SK-MEL-5 (cell line): ENCODE data around the gene ANO6. TPM values are rescaled to one million over a fixed set of nuclear protein-coding genes. Genes with fewer than 3 reads are reported as not detected.
A peak's percentile ranks its signal among the peaks of the same experiment; 100 is the strongest.

Experiments
- DNase-seq: peaks from one replicate; pipeline ENCODE4 v3.0.0-alpha.2; 2016; ENCODE audit warnings: low read depth, low spot score
- in situ Hi-C: cut with HindIII; loops from 2 replicates; pipeline ENCODE4 v1.10.0; 2016; ENCODE audit warnings: low sequenced_read_pairs, high pct_unique_total_duplicates, low pct_unique_long_range_greater_than_20kb
- total RNA-seq: library from RNA; depleted of rRNA; stranded (reverse); fragments of >200 nt; shearing (Covaris generic); gene quantifications from 2 replicates; pipeline ENCODE4 v1.2.3, GENCODE V29; 2014

The ANO6 gene
- total RNA-seq, 1 experiment from 2014 or later, result 30.2 TPM

DNA sequence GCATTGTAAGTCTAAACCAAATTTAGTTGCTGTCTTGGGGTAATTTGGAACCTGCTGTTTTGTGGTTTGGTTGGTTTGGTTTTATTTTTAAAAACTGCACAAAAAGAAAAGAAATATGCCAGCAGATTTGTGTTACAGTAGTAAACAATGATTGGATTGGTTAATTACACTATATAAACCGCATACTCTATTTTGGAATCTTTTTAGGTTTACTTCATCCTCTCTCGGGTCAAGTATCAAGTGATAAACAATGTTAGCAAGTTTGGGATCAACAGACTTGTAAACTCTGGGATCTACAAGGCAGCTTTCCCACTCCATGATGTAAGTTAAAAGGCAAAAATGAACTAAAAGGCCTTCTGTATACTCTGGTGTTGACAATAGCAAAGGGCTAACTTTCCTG, 132.4 kb downstream of the ANO6 start:
- in situ Hi-C loops, result no loop called here
- DNase-seq, result no peak

- no peak for DNase-seq
- in situ Hi-C loops, result no loop called here
Measured at GRCh38 chr12:45348986-45349385, 133.1 kb downstream of the ANO6 start.

GRCh38 chr12:45349916-45350315, 134.0 kb downstream of the ANO6 start:
- in situ Hi-C loops, result no loop called here

GRCh38 chr12:45350861-45351260, 135.0 kb downstream of the ANO6 start:
- in situ Hi-C loops, result no loop called here
- DNase-seq, result no peak

More at GRCh38 chr12:45349916-45350315, 134.0 kb downstream of the ANO6 start:
- no peak for DNase-seq

GRCh38 chr12:45351921-45352670, 136.2 kb downstream of the ANO6 start:
- in situ Hi-C loops, result no loop called here
- no peak for DNase-seq

GRCh38 chr12:45353944-45354343, 138.0 kb downstream of the ANO6 start:
- in situ Hi-C loops, result no loop called here

DNA sequence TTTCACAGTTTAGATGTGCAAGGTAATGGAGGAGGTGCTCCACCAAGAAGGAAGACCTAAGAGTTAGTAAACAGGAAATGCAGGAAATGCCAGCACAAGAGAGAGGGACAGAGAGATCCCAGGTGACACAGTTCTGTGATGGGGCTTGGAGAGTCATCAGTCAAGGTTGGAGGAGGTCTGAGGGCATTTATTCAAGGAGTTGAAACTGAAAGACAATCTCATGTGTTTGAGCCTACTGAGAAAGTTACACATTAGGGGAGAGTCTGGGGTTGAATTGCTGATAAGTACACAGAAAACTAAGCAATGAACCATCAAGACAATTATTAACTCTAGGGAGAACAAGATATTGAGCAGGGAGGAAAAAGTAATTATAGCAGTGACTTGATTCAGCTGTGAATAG, 138.5 kb downstream of the ANO6 start:
- in situ Hi-C loops, result no loop called here
- no peak for DNase-seq

More at GRCh38 chr12:45353944-45354343, 138.0 kb downstream of the ANO6 start:
- DNase-seq, result no peak

GRCh38 chr12:45355730-45356129, 139.8 kb downstream of the ANO6 start:
- in situ Hi-C loops, result no loop called here
- DNase-seq, result no peak

GRCh38 chr12:45356822-45357538, 141.1 kb downstream of the ANO6 start:
- no peak for DNase-seq
- in situ Hi-C loops, result no loop called here

DNA sequence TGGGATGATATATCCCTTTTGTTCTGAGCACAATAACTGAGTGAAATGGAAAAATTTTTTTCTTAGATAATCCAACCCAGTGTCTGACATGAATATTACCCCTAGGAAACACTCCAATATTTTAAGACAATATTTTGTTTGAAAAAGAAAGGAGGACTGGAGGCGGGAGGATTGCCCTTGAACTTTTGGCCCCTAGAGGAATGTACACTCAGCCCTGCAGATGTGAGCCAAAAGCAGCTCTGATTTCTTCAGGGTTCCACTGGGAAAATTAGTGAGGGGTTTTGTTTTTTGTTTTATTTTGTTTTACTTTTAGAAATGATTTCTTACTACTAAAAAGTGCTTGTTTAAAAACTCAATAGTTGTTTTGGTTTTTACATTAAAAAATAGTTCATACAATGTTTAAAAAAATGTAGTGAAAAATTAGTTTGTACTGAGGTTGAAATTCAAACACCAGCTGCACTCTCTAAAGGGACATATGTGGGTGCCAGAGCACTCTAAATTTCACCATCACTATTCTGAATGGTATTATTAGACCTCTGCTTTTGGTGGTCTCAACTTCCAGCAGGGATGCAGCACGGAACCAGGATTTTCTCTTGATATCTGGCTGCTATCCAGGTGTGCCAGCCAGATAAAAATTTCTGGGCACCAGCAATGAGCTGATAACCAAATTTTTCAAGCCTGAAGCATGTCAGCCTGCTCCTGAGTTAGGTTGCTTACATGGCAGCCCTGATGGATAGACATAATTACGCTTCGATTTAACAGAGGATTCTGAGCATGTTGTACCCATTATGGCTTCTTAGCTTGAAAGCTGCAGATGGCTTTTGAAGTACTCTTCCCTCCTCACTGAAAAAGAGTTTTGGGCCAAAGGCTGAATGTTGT, 141.9 kb downstream of the ANO6 start:
- DNase-seq, result no peak
- in situ Hi-C loops, result no loop called here

GRCh38 chr12:45362291-45362690, 146.4 kb downstream of the ANO6 start:
- no peak for DNase-seq
- in situ Hi-C loops, result no loop called here

DNA sequence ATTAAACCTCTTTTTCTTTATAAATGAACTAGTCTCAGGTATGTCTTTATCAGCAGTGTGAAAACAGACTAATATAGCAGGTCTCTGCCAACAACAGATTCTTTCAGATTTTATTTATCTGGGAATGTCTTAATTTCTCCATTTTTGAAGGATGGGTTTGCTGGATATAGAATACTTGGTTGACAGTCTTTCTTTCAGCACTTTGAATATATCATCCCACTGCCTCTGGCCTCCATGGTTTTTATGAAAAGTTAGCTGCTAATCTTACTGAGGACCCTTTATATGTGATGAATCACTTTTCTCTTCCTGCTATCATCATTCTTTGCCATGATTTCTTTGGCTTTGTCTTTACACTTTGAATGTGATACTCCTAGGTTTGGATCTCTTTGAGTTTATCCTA, 148.0 kb downstream of the ANO6 start:
- in situ Hi-C loops, result no loop called here

GRCh38 chr12:45368841-45369489, 153.1 kb downstream of the ANO6 start:
- DNase-seq, result no peak
- in situ Hi-C loops, result no loop called here

More for the DNA sequence above, 148.0 kb downstream of the ANO6 start:
- DNase-seq, result no peak

DNA sequence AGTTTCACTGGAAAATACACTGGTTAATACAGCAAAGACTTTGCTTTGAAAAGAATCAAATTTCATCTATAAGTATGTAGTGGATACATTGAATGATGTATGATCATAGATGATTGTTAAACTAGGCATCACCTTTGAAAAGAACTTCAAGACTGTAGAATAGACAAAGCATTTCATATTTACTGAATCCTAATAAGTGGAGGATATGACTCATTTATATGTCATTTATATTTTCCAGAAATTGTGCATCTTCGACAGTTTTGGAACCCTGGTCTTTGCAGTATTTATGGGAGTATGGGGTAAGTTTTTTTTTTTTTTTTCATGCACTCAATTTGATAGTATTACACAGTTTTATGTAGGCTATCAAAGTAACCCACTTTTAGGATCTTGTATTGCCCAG, 161.9 kb downstream of the ANO6 start:
- in situ Hi-C loops, result no loop called here

GRCh38 chr12:45379261-45379660, 163.4 kb downstream of the ANO6 start:
- in situ Hi-C loops, result no loop called here
- DNase-seq, result no peak

More for the DNA sequence above, 161.9 kb downstream of the ANO6 start:
- DNase-seq, result no peak

- in situ Hi-C loops, result no loop called here
- no peak for DNase-seq
Measured at GRCh38 chr12:45381351-45381750, 165.5 kb downstream of the ANO6 start.

- in situ Hi-C loops, result no loop called here
- peak; percentile 74 for DNase-seq
Measured at GRCh38 chr12:45388545-45388944, 172.7 kb downstream of the ANO6 start.

DNA sequence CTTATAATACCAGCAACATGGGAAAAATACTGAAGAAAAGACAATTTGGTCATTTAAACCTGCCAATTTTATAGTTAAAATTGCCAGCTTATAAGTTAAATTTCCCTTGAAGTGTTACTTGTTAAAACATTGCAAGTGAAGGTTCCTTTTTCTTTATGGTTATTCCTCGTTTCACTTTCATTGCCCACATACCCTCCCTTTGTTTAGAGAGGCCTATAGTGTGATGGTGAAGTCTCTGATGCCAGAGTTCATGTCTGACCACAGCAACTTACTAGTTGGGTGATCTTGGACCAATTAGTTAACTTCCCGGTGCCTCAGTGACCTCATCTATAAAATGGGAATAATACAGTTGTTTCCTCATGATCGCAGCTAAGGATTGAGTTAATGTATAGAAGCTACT, 173.5 kb downstream of the ANO6 start:
- in situ Hi-C loops, result no loop called here
- DNase-seq, result no peak
